ENCODE data around the gene EAF1. TPM values are rescaled to one million over a fixed set of nuclear protein-coding genes. Genes with fewer than 3 reads are reported as not detected.

EAF1 gene
- total RNA-seq, 1 experiment from 2014 or later, result 23.9 TPM

GRCh38 chr3:15475161-15475560 lies 47.8 kb downstream of the EAF1 start:
- Mint-ChIP-seq H3K36me3 (ENCODE audit: insufficient read depth, unreplicated experiment) (no peaks in the 10 kb centered on the region), H3K27ac (ENCODE audit: unreplicated experiment) (no peak overlapping the region), H3K27me3 (ENCODE audit: unreplicated experiment) (no peaks in the 10 kb centered on the region), H3K4me1 (ENCODE audit: low read depth, unreplicated experiment) (no peaks in the 10 kb centered on the region), H3K4me3 (ENCODE audit: low read depth, unreplicated experiment) (no peak overlapping the region), H3K9me3 (ENCODE audit: low read depth, unreplicated experiment) (no peaks in the 10 kb centered on the region)
- DNase-seq, result no peak
- no TSS peak for BruUV-seq (replicated peaks)
- CTCF ChIA-PET, result no interaction called here
- TF ChIP-seq, protein P1, sequence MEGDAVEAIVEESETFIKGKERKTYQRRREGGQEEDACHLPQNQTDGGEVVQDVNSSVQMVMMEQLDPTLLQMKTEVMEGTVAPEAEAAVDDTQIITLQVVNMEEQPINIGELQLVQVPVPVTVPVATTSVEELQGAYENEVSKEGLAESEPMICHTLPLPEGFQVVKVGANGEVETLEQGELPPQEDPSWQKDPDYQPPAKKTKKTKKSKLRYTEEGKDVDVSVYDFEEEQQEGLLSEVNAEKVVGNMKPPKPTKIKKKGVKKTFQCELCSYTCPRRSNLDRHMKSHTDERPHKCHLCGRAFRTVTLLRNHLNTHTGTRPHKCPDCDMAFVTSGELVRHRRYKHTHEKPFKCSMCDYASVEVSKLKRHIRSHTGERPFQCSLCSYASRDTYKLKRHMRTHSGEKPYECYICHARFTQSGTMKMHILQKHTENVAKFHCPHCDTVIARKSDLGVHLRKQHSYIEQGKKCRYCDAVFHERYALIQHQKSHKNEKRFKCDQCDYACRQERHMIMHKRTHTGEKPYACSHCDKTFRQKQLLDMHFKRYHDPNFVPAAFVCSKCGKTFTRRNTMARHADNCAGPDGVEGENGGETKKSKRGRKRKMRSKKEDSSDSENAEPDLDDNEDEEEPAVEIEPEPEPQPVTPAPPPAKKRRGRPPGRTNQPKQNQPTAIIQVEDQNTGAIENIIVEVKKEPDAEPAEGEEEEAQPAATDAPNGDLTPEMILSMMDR (IDR thresholded peaks at IDR 0.05; ENCODE audit: unreplicated experiment), result no peak
- intact Hi-C loops (cut with micrococcal nuclease; ENCODE audit: unreplicated experiment), result no loop called here

GRCh38 chr3:15476378-15476777 lies 49.0 kb downstream of the EAF1 start:
- DNase-seq, result no peak
- Mint-ChIP-seq H3K36me3 (ENCODE audit: insufficient read depth, unreplicated experiment) (no peaks in the 10 kb centered on the region), H3K27ac (ENCODE audit: unreplicated experiment) (no peak overlapping the region), H3K4me3 (ENCODE audit: low read depth, unreplicated experiment) (no peak overlapping the region), H3K9me3 (ENCODE audit: low read depth, unreplicated experiment) (no peaks in the 10 kb centered on the region), H3K27me3 (ENCODE audit: unreplicated experiment) (peaks cover under 1% of the 10 kb centered on the region), H3K4me1 (ENCODE audit: low read depth, unreplicated experiment) (no peaks in the 10 kb centered on the region)
- TF ChIP-seq, protein P1 (IDR thresholded peaks at IDR 0.05; ENCODE audit: unreplicated experiment), result no peak
- CTCF ChIA-PET, result no interaction called here
- intact Hi-C loops (cut with micrococcal nuclease; ENCODE audit: unreplicated experiment), result no loop called here
- BruUV-seq (replicated peaks), result no TSS peak

DNA sequence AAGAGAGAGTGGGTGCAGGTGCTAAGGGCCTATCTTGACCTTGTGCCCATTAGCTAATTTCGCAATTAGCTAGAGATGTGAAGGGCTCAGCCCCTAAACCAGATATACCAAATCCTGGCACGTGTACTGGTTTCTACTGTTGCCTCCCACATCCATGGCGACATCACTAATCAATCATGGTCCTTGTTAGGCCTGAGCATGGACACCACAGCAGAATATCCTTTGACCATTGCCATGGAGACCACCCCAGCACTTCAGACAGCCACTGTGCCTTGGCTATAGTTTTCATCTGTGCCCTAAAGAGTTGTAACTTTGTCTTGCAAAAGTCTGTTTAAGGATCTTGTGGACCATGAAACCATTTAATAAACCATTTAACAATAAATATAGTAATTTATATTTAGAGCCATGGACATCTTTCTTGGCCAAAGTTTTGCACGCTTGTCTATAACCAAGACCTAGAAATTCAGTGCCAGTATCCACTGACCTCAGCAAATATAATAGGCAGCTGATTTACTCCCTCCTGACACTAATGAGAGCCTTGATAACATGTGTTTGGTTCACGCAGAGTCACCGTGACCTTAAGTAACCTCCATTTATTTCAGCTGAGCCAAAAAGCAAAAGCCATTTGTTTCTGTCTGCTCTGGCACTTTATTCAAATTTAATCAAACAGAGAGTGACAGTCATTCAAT lies 50.7 kb downstream of the EAF1 start:
- no peak for DNase-seq
- TF ChIP-seq, protein P1 (IDR thresholded peaks at IDR 0.05; ENCODE audit: unreplicated experiment), result no peak
- CTCF ChIA-PET, result interaction anchor here (0.6 to 1.0 kb wide), 2 partner anchors 9 to 12 kb away, joined by 3 to 6 read pairs; no protein-coding TSS in a partner anchor
- H3K9me3 Mint-ChIP-seq (ENCODE audit: low read depth, unreplicated experiment), result peaks cover 2% of the 10 kb centered on the region
- H3K27me3 Mint-ChIP-seq (ENCODE audit: unreplicated experiment), result peaks cover 18% of the 10 kb centered on the region
- no peak overlapping the region for H3K27ac Mint-ChIP-seq (ENCODE audit: unreplicated experiment)
- BruUV-seq (replicated peaks), result no TSS peak
- no peaks in the 10 kb centered on the region for H3K4me1 Mint-ChIP-seq (ENCODE audit: low read depth, unreplicated experiment)
- H3K36me3 Mint-ChIP-seq (ENCODE audit: insufficient read depth, unreplicated experiment), result no peaks in the 10 kb centered on the region
- intact Hi-C loops (cut with micrococcal nuclease; ENCODE audit: unreplicated experiment), result no loop called here
- no peak overlapping the region for H3K4me3 Mint-ChIP-seq (ENCODE audit: low read depth, unreplicated experiment)

DNA sequence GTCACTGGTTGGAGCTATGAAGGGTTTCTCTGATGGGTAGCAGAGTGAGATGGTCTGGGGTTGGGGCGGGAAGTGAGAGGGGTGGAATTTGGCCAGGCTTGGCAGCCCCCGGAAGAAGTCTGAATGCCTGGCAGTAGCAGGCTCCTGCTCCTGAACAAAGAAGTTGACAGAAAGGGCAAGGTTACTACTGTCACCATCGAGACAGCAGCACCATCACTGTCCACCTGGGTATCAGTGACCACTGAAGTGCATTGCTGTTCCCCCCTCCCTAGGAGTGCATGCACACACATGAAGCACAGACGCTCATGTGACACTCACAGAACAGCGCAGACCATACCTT lies 51.2 kb downstream of the EAF1 start:
- CTCF ChIA-PET, result no interaction called here
- no peaks in the 10 kb centered on the region for H3K4me1 Mint-ChIP-seq (ENCODE audit: low read depth, unreplicated experiment)
- no peak overlapping the region for H3K27ac Mint-ChIP-seq (ENCODE audit: unreplicated experiment)
- H3K4me3 Mint-ChIP-seq (ENCODE audit: low read depth, unreplicated experiment), result no peak overlapping the region
- H3K27me3 Mint-ChIP-seq (ENCODE audit: unreplicated experiment), result peaks cover 23% of the 10 kb centered on the region
- DNase-seq, result no peak
- TF ChIP-seq, protein P1 (IDR thresholded peaks at IDR 0.05; ENCODE audit: unreplicated experiment), result no peak
- peaks cover 3% of the 10 kb centered on the region for H3K9me3 Mint-ChIP-seq (ENCODE audit: low read depth, unreplicated experiment)
- no TSS peak for BruUV-seq (replicated peaks)
- intact Hi-C loops (cut with micrococcal nuclease; ENCODE audit: unreplicated experiment), result no loop called here
- H3K36me3 Mint-ChIP-seq (ENCODE audit: insufficient read depth, unreplicated experiment), result no peaks in the 10 kb centered on the region
